NAMALWA (cell line): Measurements from ENCODE around the gene OPRD1.
"Not testable (repeated sequence)": the region's sequence is repeated elsewhere in the genome, so short reads cannot be mapped to it uniquely, and the experiment has no call there.

Experiments
- DNase-seq: peaks from one replicate; pipeline ENCODE4 v3.0.0-alpha.2; 2015; ENCODE audit warnings: low spot score

Gene OPRD1

GRCh38 chr1:28847207-28847606 lies 35.2 kb downstream of the OPRD1 start:
- DNase-seq: not testable (repeated sequence)

GRCh38 chr1:28848416-28848815 lies 36.4 kb downstream of the OPRD1 start:
- DNase-seq: no peak

GRCh38 chr1:28853093-28853742 lies 41.2 kb downstream of the OPRD1 start:
- no peak for DNase-seq

- DNase-seq: not testable (repeated sequence)
These were observed 42.4 kb downstream of the OPRD1 start for GRCh38 chr1:28854406-28854805.

GRCh38 chr1:28855046-28855445 lies 43.1 kb downstream of the OPRD1 start:
- DNase-seq: no peak

- no peak for DNase-seq
These were observed 43.5 kb downstream of the OPRD1 start for GRCh38 chr1:28855469-28855951.

GRCh38 chr1:28855969-28856368 lies 44.0 kb downstream of the OPRD1 start:
- no peak for DNase-seq

GRCh38 chr1:28860332-28861073 lies 48.5 kb downstream of the OPRD1 start:
- DNase-seq: no peak

- no peak for DNase-seq
These were observed 50.8 kb downstream of the OPRD1 start for GRCh38 chr1:28862571-28863403.

GRCh38 chr1:28864695-28865094 lies 52.7 kb downstream of the OPRD1 start:
- no peak for DNase-seq

GRCh38 chr1:28865997-28866650 lies 54.2 kb downstream of the OPRD1 start:
- DNase-seq: no peak

GRCh38 chr1:28867850-28868249 lies 55.9 kb downstream of the OPRD1 start:
- DNase-seq: no peak

GRCh38 chr1:28869952-28870351 lies 58.0 kb downstream of the OPRD1 start:
- DNase-seq: no peak

- DNase-seq: no peak
These were observed 59.8 kb downstream of the OPRD1 start for GRCh38 chr1:28871631-28872401.

- DNase-seq: not testable (repeated sequence)
These were observed 63.2 kb downstream of the OPRD1 start for GRCh38 chr1:28875134-28875533.

- peak; percentile 78 for DNase-seq
These were observed 65.3 kb downstream of the OPRD1 start for GRCh38 chr1:28877132-28877781.

GRCh38 chr1:28878796-28879195 lies 66.8 kb downstream of the OPRD1 start:
- no peak for DNase-seq

GRCh38 chr1:28882009-28882628 lies 70.1 kb downstream of the OPRD1 start:
- peak; percentile 86 for DNase-seq

GRCh38 chr1:28883242-28883616 lies 71.3 kb downstream of the OPRD1 start:
- DNase-seq: no peak

- peak; percentile 30 for DNase-seq
These were observed 73.5 kb downstream of the OPRD1 start for GRCh38 chr1:28885472-28885877.
